ES-I3 (cell line): ENCODE measurements around the gene ST6GALNAC2.
"Not testable (repeated sequence)": the region's sequence is repeated elsewhere in the genome, so short reads cannot be mapped to it uniquely, and the experiment has no call there.

ENCODE experiments used
- H3K36me3 ChIP-seq: 2 replicates; pipeline ENCODE4 v1.6.1; 2013; ENCODE audit warnings: mild to moderate bottlenecking, low read length, control low read depth, moderate library complexity; ENCODE audit not compliant: insufficient read depth
- H3K4me1 ChIP-seq: 2 replicates; pipeline ENCODE4 v1.6.1; 2013; ENCODE audit warnings: mild to moderate bottlenecking, control low read depth, low read length; ENCODE audit not compliant: insufficient read depth
- H3K9ac ChIP-seq: 2 replicates; pipeline ENCODE4 v1.6.1; 2013; ENCODE audit warnings: low read depth, mild to moderate bottlenecking, low read length, moderate library complexity
- H3K9me3 ChIP-seq: 2 replicates; pipeline ENCODE4 v1.6.1; 2013; ENCODE audit warnings: mild to moderate bottlenecking, low read length, moderate library complexity; ENCODE audit not compliant: control insufficient read depth, insufficient read depth

The ST6GALNAC2 gene

DNA sequence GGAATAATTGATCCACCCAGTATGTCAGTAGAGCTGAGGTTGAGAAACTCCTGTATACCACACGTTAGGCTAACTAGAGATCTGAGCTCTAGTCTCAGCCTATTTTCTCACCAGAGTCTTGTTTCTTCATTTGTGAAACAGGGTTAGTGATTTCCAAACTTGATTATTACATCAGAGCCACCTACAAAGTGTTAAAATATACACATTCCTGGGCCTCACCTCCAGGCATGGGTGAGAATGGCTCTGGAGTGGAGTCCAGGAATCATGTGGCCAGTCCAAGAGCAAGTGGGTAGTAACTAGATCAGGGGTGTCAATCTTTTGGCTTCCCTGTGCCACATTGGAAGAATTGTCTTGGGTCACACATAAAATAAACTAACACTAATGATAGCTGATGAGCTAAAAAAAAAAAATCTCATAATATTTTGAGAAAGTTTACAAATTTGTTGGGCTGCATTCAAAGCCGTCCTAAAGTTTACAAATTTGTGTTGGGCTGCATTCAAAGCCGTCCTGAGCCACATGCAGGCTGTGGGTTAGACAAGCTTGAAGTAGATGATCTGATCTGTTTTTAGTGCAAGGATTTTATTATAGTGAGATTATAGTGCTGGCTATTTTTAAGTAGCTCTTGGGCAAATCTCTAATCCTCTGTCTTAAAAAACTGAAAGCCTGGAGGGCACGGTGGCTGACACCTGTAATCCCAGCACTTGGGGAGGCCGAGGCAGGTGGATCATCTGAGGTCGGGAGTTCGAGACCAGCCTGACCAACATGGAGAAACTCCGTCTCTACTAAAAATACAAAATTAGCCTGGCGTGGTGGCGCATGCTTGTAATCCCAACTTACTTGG, 25.4 kb downstream of the ST6GALNAC2 start:
- Histone ChIP-seq H3K36me3 (peaks cover 58% of the 10 kb centered on the region), H3K4me1 (peaks cover 29% of the 10 kb centered on the region), H3K9ac (no peak overlapping the region), H3K9me3 (no peaks in the 10 kb centered on the region)

DNA sequence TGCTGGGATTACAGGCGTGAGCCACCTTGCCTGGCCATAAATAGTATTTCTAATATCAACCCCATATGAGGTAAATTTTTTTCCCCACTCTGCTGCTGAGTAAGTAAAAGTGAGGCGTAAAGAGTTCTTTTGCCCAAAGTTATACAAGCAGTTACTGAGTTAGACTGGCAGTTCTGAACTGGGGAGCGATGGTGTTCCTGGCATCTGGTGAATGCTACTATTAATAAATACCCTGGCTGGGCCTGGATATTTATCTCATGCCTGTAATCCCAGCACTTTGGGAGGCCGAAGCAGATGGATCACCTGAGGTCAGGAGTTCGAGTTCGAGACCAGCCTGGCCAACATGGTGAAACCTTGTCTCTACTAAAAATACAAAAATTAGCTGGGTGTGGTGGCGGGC, 26.2 kb downstream of the ST6GALNAC2 start:
- Histone ChIP-seq H3K4me1 (peaks cover 29% of the 10 kb centered on the region), H3K36me3 (peaks cover 51% of the 10 kb centered on the region)
- not testable (repeated sequence) for H3K9ac ChIP-seq, H3K9me3 ChIP-seq

DNA sequence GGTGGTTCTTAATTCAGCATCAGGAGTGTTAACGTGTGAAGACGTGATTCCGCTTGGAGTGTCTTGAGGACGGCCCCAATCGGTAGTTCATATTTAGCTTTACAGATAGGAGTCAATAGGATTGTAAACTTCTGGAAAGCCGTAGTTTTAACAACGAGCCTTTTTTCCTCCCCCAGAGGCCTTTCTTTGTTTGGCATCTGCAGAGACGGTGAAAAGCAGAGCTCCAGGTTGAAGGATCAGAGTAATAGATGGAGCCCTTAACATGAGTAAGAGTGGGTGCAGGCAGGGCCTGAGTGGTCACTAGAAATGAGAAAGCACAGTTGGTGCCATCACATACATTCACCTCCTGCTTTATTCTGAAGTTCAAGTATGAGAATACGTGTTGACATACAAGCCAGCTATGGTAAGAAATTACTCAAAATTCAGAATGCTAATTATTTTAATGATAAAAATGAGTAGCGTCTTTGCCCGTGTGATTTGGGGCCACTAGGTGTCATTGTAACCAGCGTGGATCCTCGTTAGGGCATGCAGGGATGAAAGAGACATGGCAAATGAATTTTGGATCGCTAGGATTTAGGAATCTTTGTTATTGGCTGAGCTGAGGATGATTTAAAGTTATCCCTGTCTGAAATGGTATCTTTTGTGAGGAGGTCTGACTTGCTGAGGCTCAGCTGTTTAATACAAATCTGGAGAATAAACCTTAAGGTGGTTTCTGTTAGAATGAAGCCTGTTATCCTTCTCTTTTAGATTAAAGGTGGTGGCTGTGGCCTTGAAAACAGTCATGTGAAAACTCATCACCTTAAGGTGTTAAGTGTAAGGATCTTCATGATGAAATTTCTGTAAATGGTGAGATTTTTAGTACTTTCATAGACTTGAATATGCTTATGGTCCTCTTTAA, 27.2 kb downstream of the ST6GALNAC2 start:
- peaks cover 29% of the 10 kb centered on the region for H3K4me1 ChIP-seq
- H3K9me3 ChIP-seq = no peaks in the 10 kb centered on the region
- peaks cover 47% of the 10 kb centered on the region for H3K36me3 ChIP-seq
- peak overlapping the region; percentile 98 for H3K9ac ChIP-seq

DNA sequence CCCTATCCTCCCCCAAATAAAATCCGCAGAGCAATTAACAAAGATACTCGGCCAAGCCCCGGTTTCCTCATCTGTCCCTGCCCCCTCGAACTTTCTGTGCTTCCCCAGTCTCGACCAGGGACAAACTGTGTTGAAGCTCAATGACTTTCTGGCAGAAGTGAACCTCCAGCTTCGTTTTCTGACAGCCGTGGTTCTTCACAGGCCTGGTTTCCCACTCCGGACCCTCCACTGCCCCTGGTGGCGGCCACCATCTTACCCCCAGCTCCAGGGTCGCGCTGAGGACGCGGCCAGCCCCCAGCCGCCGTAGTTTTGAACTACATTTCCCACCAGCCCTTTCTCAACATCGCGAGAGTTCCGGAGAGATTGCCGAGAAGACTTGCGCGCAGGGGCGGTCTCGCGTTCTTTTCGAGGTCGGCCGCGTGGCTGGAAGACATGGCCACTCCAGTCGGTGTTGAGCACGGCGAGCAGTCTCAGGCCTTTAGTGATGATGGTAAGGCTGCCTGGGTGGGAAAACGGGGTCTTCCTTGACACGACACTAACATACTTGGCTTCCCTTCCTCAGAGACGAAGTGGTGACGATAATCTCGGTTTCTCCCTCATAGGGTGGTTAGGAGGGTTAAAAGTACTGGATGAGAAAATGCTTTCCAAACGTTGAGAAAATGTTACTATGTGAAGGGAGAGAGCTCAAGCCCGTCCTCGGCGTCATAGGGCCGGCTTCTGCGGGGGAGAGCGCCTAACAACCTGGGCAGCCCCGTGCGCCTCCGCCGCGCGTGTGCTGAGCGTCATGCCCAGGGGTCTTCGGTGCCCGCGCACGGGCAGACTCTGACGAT, 28.1 kb downstream of the ST6GALNAC2 start:
- Histone ChIP-seq H3K4me1 (peaks cover 29% of the 10 kb centered on the region), H3K9me3 (no peaks in the 10 kb centered on the region), H3K36me3 (peaks cover 39% of the 10 kb centered on the region), H3K9ac (peak overlapping the region; percentile 98)

DNA sequence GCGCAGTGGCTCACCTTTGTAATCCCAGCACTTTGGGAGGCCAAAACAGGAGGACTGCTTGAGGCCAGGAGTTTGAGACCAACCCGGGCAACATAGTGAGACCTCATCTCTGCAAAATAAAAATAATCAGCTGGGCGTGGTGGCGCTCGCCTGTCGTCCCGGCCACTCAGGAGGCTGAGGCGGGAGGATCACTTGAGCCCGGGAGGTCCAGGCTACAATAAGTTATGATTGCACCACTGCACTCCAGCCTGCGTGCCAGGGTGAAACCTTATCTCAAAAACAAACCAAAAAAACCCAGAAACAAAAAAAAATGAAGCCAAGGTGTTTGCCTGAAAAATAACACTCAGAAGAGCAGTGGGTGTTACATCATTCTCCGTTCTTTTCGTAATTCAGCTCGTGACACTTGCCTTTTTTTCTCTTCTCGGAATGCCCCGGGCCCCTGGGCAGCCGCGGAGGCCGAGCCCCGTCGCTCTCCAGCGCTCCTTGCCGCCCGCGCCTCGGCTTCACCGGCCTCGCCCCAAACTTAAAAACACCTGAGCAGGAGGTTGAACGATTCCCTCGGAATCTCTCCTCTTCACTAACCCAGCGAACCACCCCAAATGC, 28.8 kb downstream of the ST6GALNAC2 start:
- Histone ChIP-seq H3K36me3 (peaks cover 36% of the 10 kb centered on the region), H3K4me1 (peaks cover 29% of the 10 kb centered on the region), H3K9me3 (no peaks in the 10 kb centered on the region), H3K9ac (peak overlapping the region; percentile 98)

DNA sequence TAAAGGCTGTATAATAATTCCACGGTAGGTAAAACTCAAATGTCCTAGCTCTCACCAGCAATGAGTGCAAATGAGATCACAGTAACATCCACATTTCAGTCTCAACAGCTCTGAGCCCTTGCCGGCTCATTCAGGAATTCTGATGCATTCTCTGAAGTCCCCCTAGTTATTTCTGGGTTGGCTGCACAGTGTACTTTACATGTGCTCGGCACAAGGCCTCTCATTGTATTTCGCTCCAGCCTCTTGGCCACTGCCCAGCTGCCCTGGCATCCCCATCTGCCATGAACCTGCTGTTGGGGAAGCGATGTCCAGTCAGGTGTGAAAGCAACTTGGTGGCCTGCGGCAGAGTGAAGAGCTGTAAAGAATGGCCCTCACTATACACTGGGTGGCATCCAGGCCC, 31.5 kb downstream of the ST6GALNAC2 start:
- Histone ChIP-seq H3K4me1 (peaks cover 20% of the 10 kb centered on the region), H3K9ac (no peak overlapping the region), H3K36me3 (peaks cover 10% of the 10 kb centered on the region), H3K9me3 (no peaks in the 10 kb centered on the region)

DNA sequence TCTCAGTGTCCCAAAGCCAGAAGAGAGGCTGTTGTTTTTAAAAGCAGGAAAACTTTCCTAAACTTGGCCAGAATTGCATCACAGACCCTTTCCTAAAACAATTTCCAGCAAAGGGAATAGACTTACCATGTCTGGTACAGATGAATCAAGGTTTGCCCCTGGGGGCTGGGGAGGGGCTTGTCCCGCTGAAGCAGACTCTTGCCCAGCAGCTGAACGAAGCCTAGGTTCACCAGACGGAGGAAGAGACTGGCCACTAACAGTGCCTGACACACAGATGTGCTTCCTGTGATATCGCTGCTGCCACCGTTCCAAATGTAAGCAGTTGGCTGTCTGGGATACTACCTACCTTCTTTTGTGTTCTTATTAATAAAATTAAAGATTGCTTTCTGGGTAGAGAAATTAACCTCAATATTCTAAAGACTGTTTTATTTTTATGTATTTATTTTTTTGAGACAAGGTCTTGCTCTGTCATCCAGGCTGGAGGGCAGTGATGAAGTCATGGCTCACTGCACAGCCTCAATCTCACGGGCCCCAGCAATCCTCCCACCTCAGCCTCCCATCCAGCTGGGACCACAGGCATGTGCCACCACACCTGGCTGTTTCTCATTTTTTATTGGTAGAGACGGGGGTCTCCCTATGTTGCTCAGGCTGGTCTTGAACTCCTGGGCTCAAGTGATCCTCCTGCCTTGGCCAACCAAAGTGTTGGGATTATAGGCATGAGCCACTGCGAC, 32.3 kb downstream of the ST6GALNAC2 start:
- no peaks in the 10 kb centered on the region for H3K9me3 ChIP-seq
- H3K4me1 ChIP-seq = peaks cover 15% of the 10 kb centered on the region
- H3K36me3 ChIP-seq = 0 out of 2 replicates have a peak, but pooled peaks cover 2% of the 10 kb centered on the region
- H3K9ac ChIP-seq = no peak overlapping the region

DNA sequence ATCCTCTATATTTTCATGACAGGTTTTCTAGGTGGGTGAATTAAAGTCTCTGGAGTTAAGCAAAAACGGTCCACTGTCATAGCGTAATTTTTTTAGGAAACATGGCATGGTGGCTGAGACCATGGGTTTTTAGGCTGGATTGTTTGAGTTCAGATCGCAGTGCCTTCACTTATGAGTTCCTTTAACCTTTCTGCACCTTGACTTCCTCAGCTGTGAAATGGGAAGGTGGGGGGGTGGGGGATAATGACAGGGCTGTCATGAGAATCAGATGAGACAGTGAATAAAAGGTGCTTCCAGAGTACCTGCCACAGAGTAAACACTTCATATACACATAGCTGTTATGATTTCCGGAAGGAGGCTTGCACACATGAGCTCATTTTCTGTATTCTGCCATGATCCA, 34.0 kb downstream of the ST6GALNAC2 start:
- Histone ChIP-seq H3K9ac (no peak overlapping the region), H3K4me1 (peaks cover 21% of the 10 kb centered on the region), H3K36me3 (no peaks in the 10 kb centered on the region), H3K9me3 (no peaks in the 10 kb centered on the region)

DNA sequence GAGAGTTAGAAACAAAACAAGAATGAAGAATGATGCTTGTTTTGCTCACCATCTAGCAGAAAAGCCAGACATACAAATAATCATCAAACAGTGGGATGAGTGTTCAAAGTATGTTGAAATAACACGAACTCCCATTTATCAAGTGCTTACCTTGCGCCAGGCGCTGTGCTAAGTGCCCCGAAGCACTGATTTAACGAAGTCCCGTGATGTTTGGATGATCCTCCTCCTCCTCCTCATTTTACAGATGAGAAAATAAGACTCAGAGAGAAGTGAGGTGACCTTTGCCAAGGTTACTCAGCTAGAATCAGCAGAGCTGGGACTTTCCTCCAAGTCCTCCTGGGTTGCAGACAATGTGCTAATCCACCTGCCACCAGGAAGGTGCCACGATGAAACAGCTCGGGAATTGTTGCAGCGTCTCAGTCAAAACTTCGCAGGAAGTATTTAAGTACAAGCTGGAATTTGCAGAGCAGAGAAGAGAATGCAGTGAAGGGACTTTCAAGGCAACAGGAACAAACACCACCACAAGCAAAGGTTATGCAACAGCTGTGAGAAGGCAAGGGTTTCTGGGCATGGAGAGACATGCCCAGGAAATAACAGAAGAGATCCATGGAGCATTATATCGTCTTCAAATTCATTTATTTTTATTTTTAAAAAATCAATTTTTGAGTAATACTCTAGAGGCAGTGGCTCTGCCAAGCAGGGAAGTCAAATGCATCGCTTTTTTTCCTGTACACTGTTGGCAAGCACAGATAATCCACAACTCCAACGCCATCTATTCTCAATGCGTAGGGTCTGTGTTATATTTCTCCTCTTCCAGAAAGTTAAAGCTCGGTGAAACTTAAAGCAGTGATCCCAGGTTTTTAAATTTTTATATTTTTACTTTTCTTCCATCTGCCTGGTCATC, 34.7 kb downstream of the ST6GALNAC2 start:
- Histone ChIP-seq H3K4me1 (peaks cover 25% of the 10 kb centered on the region), H3K9me3 (no peaks in the 10 kb centered on the region), H3K36me3 (no peaks in the 10 kb centered on the region), H3K9ac (peak overlapping the region; percentile 2; the same call in 1 of the 2 replicates)

DNA sequence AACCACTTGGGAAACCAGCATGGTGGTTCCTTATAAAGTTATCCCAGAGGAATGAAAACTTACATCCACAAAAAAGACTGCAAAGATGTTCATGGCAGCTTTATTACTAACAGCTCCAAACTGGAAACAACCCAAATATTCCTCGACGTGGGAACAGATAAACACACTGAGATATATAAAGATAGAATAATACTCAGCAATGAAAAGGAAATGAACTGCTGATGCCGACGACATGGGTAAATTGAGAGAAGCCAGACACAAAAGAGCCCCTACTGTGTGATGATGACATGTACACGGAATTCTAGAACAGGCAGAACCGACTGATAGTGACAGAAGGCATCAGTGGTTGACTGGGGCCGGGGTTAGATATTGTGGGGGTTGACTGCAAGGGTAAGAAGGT, 36.1 kb downstream of the ST6GALNAC2 start:
- no peak overlapping the region for H3K9ac ChIP-seq
- H3K9me3 ChIP-seq = no peaks in the 10 kb centered on the region
- H3K36me3 ChIP-seq = no peaks in the 10 kb centered on the region
- H3K4me1 ChIP-seq = peaks cover 23% of the 10 kb centered on the region

DNA sequence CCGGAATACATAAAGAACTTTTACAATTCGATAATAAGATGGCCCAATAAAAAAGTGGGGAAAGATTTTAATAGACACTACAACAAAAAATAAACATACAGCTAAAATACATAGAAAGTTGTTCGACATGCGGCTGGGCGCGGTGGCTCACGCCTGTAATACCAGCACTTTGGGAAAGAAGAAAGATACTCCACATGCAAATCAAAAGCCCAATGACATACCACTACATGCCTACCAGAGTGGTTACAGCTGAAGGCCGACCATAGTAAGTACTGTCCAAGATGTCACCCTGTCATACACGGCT, 36.5 kb downstream of the ST6GALNAC2 start:
- H3K4me1 ChIP-seq = peaks cover 26% of the 10 kb centered on the region
- H3K9ac ChIP-seq = no peak overlapping the region
- H3K36me3 ChIP-seq = no peaks in the 10 kb centered on the region
- no peaks in the 10 kb centered on the region for H3K9me3 ChIP-seq

DNA sequence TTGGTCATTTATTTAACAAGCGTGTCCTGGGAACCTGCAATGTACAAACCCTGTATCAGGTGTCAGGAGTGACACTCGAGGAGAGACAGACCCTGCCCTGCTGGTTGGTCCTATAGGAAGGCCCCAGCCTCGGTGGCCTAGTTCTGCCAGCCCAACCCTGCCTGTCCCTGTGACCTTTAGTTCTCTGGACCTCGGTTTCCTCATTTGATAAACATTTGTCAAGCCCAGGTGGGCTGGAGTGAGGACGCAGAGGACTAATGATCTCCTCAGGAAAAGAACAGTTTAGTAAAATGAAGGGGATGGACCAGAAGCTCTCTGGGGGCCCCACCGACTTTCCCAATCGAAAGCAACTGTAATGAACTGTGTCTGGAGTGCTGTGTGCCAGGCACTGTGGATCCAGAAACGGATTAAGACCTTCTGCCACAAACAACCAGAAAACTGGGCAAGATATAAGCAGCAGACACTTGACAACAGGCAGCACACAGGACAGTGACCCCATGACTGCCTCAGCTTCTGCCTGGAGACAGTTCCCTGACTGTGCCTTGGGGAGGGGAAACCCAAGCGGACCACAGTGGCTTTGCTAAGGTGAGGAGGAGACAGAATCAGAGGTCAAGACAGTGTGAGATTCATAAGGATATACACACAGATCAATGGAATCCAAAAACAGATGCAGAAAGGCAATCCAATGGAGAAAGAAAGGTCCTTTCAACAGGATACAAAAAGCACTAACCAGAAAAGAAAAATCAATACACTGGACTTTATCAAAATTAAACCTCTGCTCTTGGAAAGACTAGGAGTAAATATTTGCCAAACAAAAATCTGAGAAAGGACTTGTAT, 37.1 kb downstream of the ST6GALNAC2 start:
- Histone ChIP-seq H3K4me1 (peaks cover 32% of the 10 kb centered on the region), H3K9me3 (no peaks in the 10 kb centered on the region), H3K36me3 (no peaks in the 10 kb centered on the region), H3K9ac (no peak overlapping the region)
